SK-N-SH treated with all-trans-retinoic acid at 6 μM for 48 hours (cell line): ENCODE measurements around the gene AIF1L.

Experiments
- ATAC-seq: fragments of 200-7000 bp; cut with Tn5 transposase; 3 replicates; pipeline ENCODE4 v1.9.1; 2020; ENCODE audit warnings: mild to moderate bottlenecking, moderate library complexity
- ARNTL ChIP-seq: fragments of 450-650 bp; formaldehyde crosslinking; IDR thresholded peaks from 2 replicates; pipeline ENCODE4 v1.5.0; 2020; ENCODE audit warnings: low read depth, mild to moderate bottlenecking, moderate library complexity, borderline replicate concordance
- BACH2 ChIP-seq: fragments of 250-450 bp; sonication (Bioruptor Pico); IDR thresholded peaks from 2 replicates; pipeline ENCODE4 v1.9.0; 2021; ENCODE audit warnings: mild to moderate bottlenecking, borderline replicate concordance
- CREB5 ChIP-seq: fragments of 250-450 bp; sonication (Bioruptor Pico); IDR thresholded peaks from 2 replicates; pipeline ENCODE4 v1.5.1; 2020; ENCODE audit warnings: low read depth, mild to moderate bottlenecking, moderate library complexity
- CSDC2 ChIP-seq: fragments of 250-450 bp; sonication (Bioruptor Pico); IDR thresholded peaks from 2 replicates; pipeline ENCODE4 v1.5.0; 2020; ENCODE audit warnings: mild to moderate bottlenecking, moderate library complexity
- ESRRG ChIP-seq: fragments of 250-450 bp; sonication (Bioruptor Pico); IDR thresholded peaks from 2 replicates; pipeline ENCODE4 v1.6.1; 2021; ENCODE audit warnings: mild to moderate bottlenecking
- GLIS3 ChIP-seq: fragments of 250-450 bp; sonication (Bioruptor Pico); IDR thresholded peaks from 2 replicates; pipeline ENCODE4 v1.5.0; 2020; ENCODE audit warnings: mild to moderate bottlenecking, moderate library complexity
- ISL1 ChIP-seq: fragments of 250-450 bp; sonication (Bioruptor Pico); IDR thresholded peaks from 2 replicates; pipeline ENCODE4 v2.1.2; 2022; ENCODE audit warnings: mild to moderate bottlenecking, moderate library complexity
- PATZ1 ChIP-seq: fragments of 250-450 bp; sonication (Bioruptor Pico); IDR thresholded peaks from 2 replicates; pipeline ENCODE4 v1.8.0; 2020; ENCODE audit warnings: mild to moderate bottlenecking, moderate library complexity, borderline replicate concordance
- PPARA ChIP-seq: fragments of 250-450 bp; sonication (Bioruptor Pico); IDR thresholded peaks from 2 replicates; pipeline ENCODE4 v1.5.0; 2020; ENCODE audit warnings: mild to moderate bottlenecking, borderline replicate concordance
- SNAI2 ChIP-seq: fragments of 250-450 bp; sonication (Bioruptor Pico); IDR thresholded peaks from 2 replicates; pipeline ENCODE4 v1.5.0; 2020; ENCODE audit warnings: mild to moderate bottlenecking, moderate library complexity
- TOX ChIP-seq: fragments of 250-450 bp; sonication (Bioruptor Pico); IDR thresholded peaks from 2 replicates; pipeline ENCODE4 v1.8.0; 2021; ENCODE audit warnings: mild to moderate bottlenecking, moderate library complexity, borderline replicate concordance
- TSHZ2 ChIP-seq: fragments of 250-450 bp; sonication (Bioruptor Pico); IDR thresholded peaks from 2 replicates; pipeline ENCODE4 v1.5.0; 2020; ENCODE audit warnings: mild to moderate bottlenecking, moderate library complexity
- ZC3H10 ChIP-seq: fragments of 250-450 bp; sonication (Bioruptor Pico); IDR thresholded peaks from 2 replicates; pipeline ENCODE4 v1.5.1; 2021; ENCODE audit warnings: mild to moderate bottlenecking, moderate library complexity
- ZFP30 ChIP-seq: fragments of 450-650 bp; formaldehyde crosslinking; IDR thresholded peaks from 2 replicates; pipeline ENCODE4 v1.5.0; 2022; ENCODE audit warnings: mild to moderate bottlenecking, moderate library complexity
- ZNF565 ChIP-seq: fragments of 450-650 bp; formaldehyde crosslinking; conservative IDR thresholded peaks from 2 replicates; pipeline ENCODE4 v1.5.0; 2020; ENCODE audit warnings: low read depth, mild to moderate bottlenecking, moderate library complexity
- ZNF70 ChIP-seq: fragments of 450-650 bp; formaldehyde crosslinking; IDR thresholded peaks from 2 replicates; pipeline ENCODE4 v1.5.0; 2020; ENCODE audit warnings: mild to moderate bottlenecking, moderate library complexity
- ZNF8 ChIP-seq: fragments of 450-650 bp; formaldehyde crosslinking; IDR thresholded peaks from 2 replicates; pipeline ENCODE4 v1.5.0; 2020; ENCODE audit warnings: mild to moderate bottlenecking, moderate library complexity
- TF ChIP-seq, protein P1 (sequence below): fragments of 250-450 bp; sonication (Bioruptor Pico); IDR thresholded peaks from 2 replicates; pipeline ENCODE4 v1.5.1; 2021; ENCODE audit warnings: mild to moderate bottlenecking, moderate library complexity
- TF ChIP-seq, protein P2 (sequence below): fragments of 250-450 bp; sonication (Bioruptor Pico); IDR thresholded peaks from 2 replicates; pipeline ENCODE4 v1.8.0; 2021; ENCODE audit warnings: low read depth, mild to moderate bottlenecking, moderate library complexity, borderline replicate concordance

Gene AIF1L

GRCh38 chr9:131148276-131148675 is 51.9 kb downstream of the AIF1L start:
- no peak for ATAC-seq
- TF ChIP-seq ZNF565 (CRISPR knock-in tag) (no peak), PATZ1 (no peak), ZFP30 (no peak), PPARA (CRISPR knock-in tag) (no peak), ZNF8 (CRISPR knock-in tag) (no peak), CREB5 (no peak), ARNTL (no peak), BACH2 (no peak), SNAI2 (CRISPR knock-in tag) (no peak), GLIS3 (CRISPR knock-in tag) (no peak), ESRRG (CRISPR knock-in tag) (no peak), CSDC2 (no peak), ZC3H10 (no peak), ZNF70 (CRISPR knock-in tag) (no peak), ISL1 (CRISPR knock-in tag) (no peak), TOX (no peak)
- TF ChIP-seq, protein P1, sequence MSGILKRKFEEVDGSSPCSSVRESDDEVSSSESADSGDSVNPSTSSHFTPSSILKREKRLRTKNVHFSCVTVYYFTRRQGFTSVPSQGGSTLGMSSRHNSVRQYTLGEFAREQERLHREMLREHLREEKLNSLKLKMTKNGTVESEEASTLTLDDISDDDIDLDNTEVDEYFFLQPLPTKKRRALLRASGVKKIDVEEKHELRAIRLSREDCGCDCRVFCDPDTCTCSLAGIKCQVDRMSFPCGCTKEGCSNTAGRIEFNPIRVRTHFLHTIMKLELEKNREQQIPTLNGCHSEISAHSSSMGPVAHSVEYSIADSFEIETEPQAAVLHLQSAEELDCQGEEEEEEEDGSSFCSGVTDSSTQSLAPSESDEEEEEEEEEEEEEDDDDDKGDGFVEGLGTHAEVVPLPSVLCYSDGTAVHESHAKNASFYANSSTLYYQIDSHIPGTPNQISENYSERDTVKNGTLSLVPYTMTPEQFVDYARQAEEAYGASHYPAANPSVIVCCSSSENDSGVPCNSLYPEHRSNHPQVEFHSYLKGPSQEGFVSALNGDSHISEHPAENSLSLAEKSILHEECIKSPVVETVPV (CRISPR knock-in tag), result no peak
- TF ChIP-seq, protein P2, sequence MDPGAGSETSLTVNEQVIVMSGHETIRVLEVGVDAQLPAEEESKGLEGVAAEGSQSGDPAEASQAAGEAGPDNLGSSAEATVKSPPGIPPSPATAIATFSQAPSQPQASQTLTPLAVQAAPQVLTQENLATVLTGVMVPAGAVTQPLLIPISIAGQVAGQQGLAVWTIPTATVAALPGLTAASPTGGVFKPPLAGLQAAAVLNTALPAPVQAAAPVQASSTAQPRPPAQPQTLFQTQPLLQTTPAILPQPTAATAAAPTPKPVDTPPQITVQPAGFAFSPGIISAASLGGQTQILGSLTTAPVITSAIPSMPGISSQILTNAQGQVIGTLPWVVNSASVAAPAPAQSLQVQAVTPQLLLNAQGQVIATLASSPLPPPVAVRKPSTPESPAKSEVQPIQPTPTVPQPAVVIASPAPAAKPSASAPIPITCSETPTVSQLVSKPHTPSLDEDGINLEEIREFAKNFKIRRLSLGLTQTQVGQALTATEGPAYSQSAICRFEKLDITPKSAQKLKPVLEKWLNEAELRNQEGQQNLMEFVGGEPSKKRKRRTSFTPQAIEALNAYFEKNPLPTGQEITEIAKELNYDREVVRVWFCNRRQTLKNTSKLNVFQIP (CRISPR knock-in tag), result no peak

DNA sequence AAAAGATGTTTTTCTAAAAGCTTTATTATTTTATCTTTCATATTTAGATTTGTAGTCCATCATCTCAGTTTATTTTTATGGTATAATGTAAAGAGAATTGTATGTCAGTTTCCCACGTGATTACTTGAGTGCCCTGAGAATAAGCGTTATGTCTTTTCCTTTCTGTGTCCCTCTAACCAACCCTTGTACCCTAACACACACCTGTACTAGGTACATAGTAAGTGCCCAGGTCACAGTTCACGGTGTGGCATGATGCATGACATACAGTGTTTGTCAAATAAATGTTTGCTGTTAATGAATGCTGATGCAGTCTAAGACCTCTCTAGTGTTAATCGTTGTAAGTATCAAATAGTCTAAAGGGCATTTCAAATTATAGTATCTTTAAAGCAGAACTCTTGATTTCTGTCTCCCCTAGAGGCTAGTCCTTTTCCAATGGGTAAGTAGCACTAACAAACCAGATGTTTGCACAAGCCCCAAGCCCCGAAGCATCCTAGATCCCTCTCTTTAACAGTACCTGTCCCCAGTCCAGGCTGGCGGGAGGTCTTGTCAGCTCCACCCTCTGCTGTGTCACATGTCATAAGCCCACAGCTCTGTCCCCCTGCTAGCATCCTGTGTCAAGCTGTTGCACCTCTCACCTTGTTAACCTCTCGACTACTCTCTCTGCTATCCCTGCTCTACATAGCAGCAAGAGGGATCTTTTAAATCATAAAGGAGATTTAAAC is 52.8 kb downstream of the AIF1L start:
- ATAC-seq, result no peak
- TF ChIP-seq CSDC2, result no peak

DNA sequence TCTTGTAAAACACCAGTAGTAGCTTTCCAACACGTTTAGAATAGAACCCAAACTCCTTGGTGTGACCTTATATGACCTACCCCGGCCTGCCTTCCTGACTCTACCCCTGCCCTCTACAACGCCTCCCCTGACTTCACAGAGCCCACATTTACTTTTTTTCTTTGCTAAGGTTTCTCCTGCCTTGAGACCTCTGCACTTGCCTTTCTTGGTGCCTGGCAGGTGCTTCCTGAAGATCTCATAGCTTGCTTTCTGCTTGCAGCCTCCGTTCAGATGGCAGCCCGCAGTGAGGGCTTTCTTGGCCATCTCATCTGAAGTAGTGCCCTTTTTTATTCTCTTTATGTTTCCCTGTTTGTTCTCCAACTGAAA is 53.3 kb downstream of the AIF1L start:
- no peak for TF ChIP-seq TSHZ2 (CRISPR knock-in tag)
- no peak for TF ChIP-seq PATZ1
- TF ChIP-seq, all 23 proteins: peak for 0
- no peak for ATAC-seq
